Natural killer cell (primary cell): ENCODE results near the gene TRIML2. TPM values are rescaled to one million over a fixed set of nuclear protein-coding genes. Genes with fewer than 3 reads are reported as not detected.

ENCODE experiments used
- ATAC-seq, 3 donors: fragments of 150-1000 bp in 2 of 3; fragments of 200-7000 bp in 1 of 3; cut with Tn5 transposase; 1 replicate in 1 of 3; 2 replicates in 2 of 3; pipeline ENCODE4 v1.10.0; 2021; ENCODE audit warnings: mild to moderate bottlenecking in 2 of 3, moderate library complexity in 2 of 3
- DNase-seq, 2 donors: peaks; one replicate each; pipeline versions ENCODE4 v3.0.0 to v3.0.0-alpha.2; 2013 to 2021; ENCODE audit warnings: mixed read lengths in 1 of 2
- H3K27ac ChIP-seq: one replicate; pipeline ENCODE4 v1.5.1; 2013; ENCODE audit warnings: mild to moderate bottlenecking, low read length
- H3K27me3 ChIP-seq: one replicate; pipeline ENCODE4 v1.6.1; 2013; ENCODE audit warnings: low read length; ENCODE audit not compliant: control insufficient read depth, insufficient read depth
- H3K36me3 ChIP-seq: one replicate; pipeline ENCODE4 v1.6.1; 2013; ENCODE audit warnings: low read length; ENCODE audit not compliant: control insufficient read depth, insufficient read depth
- H3K4me1 ChIP-seq: one replicate; pipeline ENCODE4 v1.6.1; 2013; ENCODE audit warnings: low read length; ENCODE audit not compliant: control insufficient read depth, insufficient read depth
- H3K4me3 ChIP-seq: one replicate; pipeline ENCODE4 v1.5.1; 2013; ENCODE audit warnings: low read length
- H3K9me3 ChIP-seq: one replicate; pipeline ENCODE4 v1.6.1; 2013; ENCODE audit warnings: low read length; ENCODE audit not compliant: control insufficient read depth, insufficient read depth
- H3K27ac Mint-ChIP-seq, 2 donors: one replicate each; pipeline ENCODE4 v1.8.0; 2022; ENCODE audit warnings: mild to moderate bottlenecking in 2 of 2, mixed read lengths in 2 of 2, moderate library complexity in 1 of 2
- H3K27me3 Mint-ChIP-seq, 2 donors: one replicate each; pipeline ENCODE4 v1.8.0; 2022; ENCODE audit warnings: low read depth in 2 of 2, mixed read lengths in 2 of 2
- H3K36me3 Mint-ChIP-seq: one replicate; pipeline ENCODE4 v1.8.0; 2022; ENCODE audit warnings: mixed read lengths
- H3K4me1 Mint-ChIP-seq, 2 donors: one replicate each; pipeline ENCODE4 v1.8.0; 2022; ENCODE audit warnings: mixed read lengths in 2 of 2
- H3K4me3 Mint-ChIP-seq: one replicate; pipeline ENCODE4 v1.8.0; 2022; ENCODE audit warnings: mild to moderate bottlenecking, moderate library complexity, mixed read lengths
- H3K9me3 Mint-ChIP-seq, 2 donors: one replicate each; pipeline ENCODE4 v1.8.0; 2022; ENCODE audit warnings: mixed read lengths in 2 of 2
- CTCF ChIP-seq: fragments of 200-600 bp; IDR thresholded peaks from one replicate; pipeline ENCODE4 v1.8.0; 2022; ENCODE audit warnings: antibody characterized with exemption
- WGBS: methylation state at CpG from one replicate; pipeline ENCODE4 v1.1.7; 2013; ENCODE audit warnings: missing lambda C conversion rate; ENCODE audit not compliant: insufficient coverage; 5-methylcytosine and 5-hydroxymethylcytosine counted together
- intact Hi-C: fragments of 100-400 bp; cut with micrococcal nuclease; formaldehyde crosslinking; loops from one replicate; pipeline ENCODE4 v1.14.2; 2022
- total RNA-seq, 4 donors: library from RNA; stranded (reverse); fragments of 120-200 nt in 1 of 4; gene quantifications; one replicate each; pipeline versions ENCODE4 v1.2.3 to v1.2.4, GENCODE V29; 2013 to 2022

TRIML2 gene
- total RNA-seq, 3 donors from 2014 or later (not counting 1 experiment from before 2014, with no cell fraction given) = not detected

GRCh38 chr4:188132232-188132631, 22.8 kb upstream of the TRIML2 start:
- H3K27ac Mint-ChIP-seq = no peak overlapping the region
- WGBS = 90% methylated on average over 4 of the region's 5 CpGs
- no peak for DNase-seq

DNA sequence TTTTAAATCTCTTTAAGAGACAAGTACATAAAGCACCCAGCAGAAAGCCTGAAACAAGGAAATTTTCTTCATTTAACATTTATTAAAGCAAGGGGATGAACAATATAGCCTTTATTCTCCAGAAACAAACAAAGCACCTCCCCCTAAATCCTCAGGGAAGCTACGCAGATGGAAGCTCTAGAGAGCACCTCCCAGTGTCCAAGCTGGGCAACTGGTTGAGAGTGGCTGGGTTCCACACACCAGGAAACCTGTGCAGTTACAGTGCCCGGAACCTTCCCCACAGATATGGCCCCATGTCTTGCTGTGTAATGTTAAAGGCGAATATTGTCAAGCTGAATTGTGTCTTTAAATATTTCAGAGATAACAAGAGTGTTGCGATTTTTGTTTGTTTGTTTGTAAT, 21.0 kb upstream of the TRIML2 start:
- no peak for DNase-seq
- Histone ChIP-seq H3K36me3 (no peaks in the 10 kb centered on the region), H3K4me3 (no peak overlapping the region), H3K4me1 (no peaks in the 10 kb centered on the region), H3K27me3 (no peaks in the 10 kb centered on the region), H3K9me3 (peaks cover 8% of the 10 kb centered on the region), H3K27ac (no peak overlapping the region)
- H3K4me1 Mint-ChIP-seq = no peaks in the 10 kb centered on the region
- ATAC-seq = no peak
- H3K27ac Mint-ChIP-seq = no peak overlapping the region
- intact Hi-C loops = no loop called here
- no peaks in the 10 kb centered on the region for H3K27me3 Mint-ChIP-seq
- no peak overlapping the region for H3K4me3 Mint-ChIP-seq
- TF ChIP-seq CTCF = no peak
- 84% methylated on average over 4 of the region's 4 CpGs for WGBS
- peaks cover 9 to 20% of the 10 kb centered on the region in 2 donors for H3K9me3 Mint-ChIP-seq
- peaks cover 6% of the 10 kb centered on the region for H3K36me3 Mint-ChIP-seq

More at GRCh38 chr4:188132232-188132631, 22.8 kb upstream of the TRIML2 start:
- H3K9me3 Mint-ChIP-seq = peaks cover 4 to 15% of the 10 kb centered on the region in 2 donors
- TF ChIP-seq CTCF = no peak
- intact Hi-C loops = no loop called here
- H3K4me3 Mint-ChIP-seq = no peak overlapping the region
- H3K27me3 ChIP-seq = no peaks in the 10 kb centered on the region
- H3K36me3 ChIP-seq = no peaks in the 10 kb centered on the region
- no peak for ATAC-seq
- no peak overlapping the region for H3K27ac ChIP-seq
- H3K4me1 Mint-ChIP-seq = no peaks in the 10 kb centered on the region
- no peaks in the 10 kb centered on the region for H3K4me1 ChIP-seq
- no peak overlapping the region for H3K4me3 ChIP-seq
- peaks cover 8% of the 10 kb centered on the region for H3K9me3 ChIP-seq
- no peaks in the 10 kb centered on the region for H3K27me3 Mint-ChIP-seq
- H3K36me3 Mint-ChIP-seq = no peaks in the 10 kb centered on the region

GRCh38 chr4:188127214-188127874, 17.9 kb upstream of the TRIML2 start:
- no peak for DNase-seq
- WGBS = 87% methylated on average over 5 of the region's 5 CpGs
- Histone ChIP-seq H3K27me3 (no peaks in the 10 kb centered on the region), H3K36me3 (no peaks in the 10 kb centered on the region), H3K9me3 (peaks cover 12% of the 10 kb centered on the region), H3K4me1 (no peaks in the 10 kb centered on the region), H3K27ac (no peak overlapping the region), H3K4me3 (no peak overlapping the region)
- Mint-ChIP-seq H3K36me3 (peaks cover 6% of the 10 kb centered on the region), H3K9me3 (peaks cover 15 to 21% of the 10 kb centered on the region in 2 donors), H3K4me3 (no peak overlapping the region), H3K27ac (no peak overlapping the region), H3K27me3 (no peaks in the 10 kb centered on the region), H3K4me1 (no peaks in the 10 kb centered on the region)
- TF ChIP-seq CTCF = no peak
- no peak for ATAC-seq
- intact Hi-C loops = no loop called here

DNA sequence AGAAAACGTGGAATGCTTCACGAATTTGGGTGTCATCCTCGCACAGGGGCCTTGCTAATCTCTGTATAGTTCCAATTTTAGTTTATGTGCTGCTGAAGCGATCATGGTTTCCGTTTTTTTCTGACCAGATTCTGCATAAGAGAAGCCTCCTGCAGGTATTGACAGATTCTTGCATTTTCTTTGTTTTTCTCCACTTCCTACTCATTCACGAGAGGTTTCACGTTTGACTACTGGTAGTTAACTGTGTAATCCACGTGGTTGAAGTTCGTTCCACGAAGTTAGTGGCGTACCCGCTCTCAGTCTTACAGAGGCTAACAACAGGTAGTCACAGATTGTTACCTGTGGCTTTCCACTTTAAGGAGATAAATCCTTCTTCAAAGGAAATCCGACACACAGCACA, 12.1 kb upstream of the TRIML2 start:
- Mint-ChIP-seq H3K27me3 (no peaks in the 10 kb centered on the region), H3K4me3 (no peak overlapping the region), H3K36me3 (peaks cover 12% of the 10 kb centered on the region), H3K9me3 (peaks cover 15 to 30% of the 10 kb centered on the region in 2 donors), H3K4me1 (no peaks in the 10 kb centered on the region), H3K27ac (no peak overlapping the region)
- TF ChIP-seq CTCF = no peak
- Histone ChIP-seq H3K4me3 (no peak overlapping the region), H3K9me3 (peaks cover 3% of the 10 kb centered on the region), H3K27me3 (no peaks in the 10 kb centered on the region), H3K4me1 (no peaks in the 10 kb centered on the region), H3K27ac (no peak overlapping the region), H3K36me3 (no peaks in the 10 kb centered on the region)
- 60% methylated on average over 13 of the region's 13 CpGs for WGBS
- DNase-seq (no peak), ATAC-seq (no peak)
- intact Hi-C loops = no loop called here
